ENCODE data around the gene TMEM178A.

GRCh38 chr2:39696838-39697237 lies 31.1 kb downstream of the TMEM178A start:
- TF ChIP-seq POLR2A (IDR thresholded peaks at IDR 0.05; ENCODE audit: low read depth, low read length) (no peak), POLR2AphosphoS5 (IDR thresholded peaks at IDR 0.05; ENCODE audit: low read depth, low read length) (no peak), TAF1 (IDR thresholded peaks at IDR 0.05; ENCODE audit: borderline replicate concordance, low read depth, low read length) (no peak)
